ENCODE measurements around the gene SCN5A. TPM values are rescaled to one million over a fixed set of nuclear protein-coding genes. Genes with fewer than 3 reads are reported as not detected.

Gene SCN5A
- total and polyA plus RNA-seq, 4 donors: 1.6 to 2.4 (median 1.9) TPM

DNA sequence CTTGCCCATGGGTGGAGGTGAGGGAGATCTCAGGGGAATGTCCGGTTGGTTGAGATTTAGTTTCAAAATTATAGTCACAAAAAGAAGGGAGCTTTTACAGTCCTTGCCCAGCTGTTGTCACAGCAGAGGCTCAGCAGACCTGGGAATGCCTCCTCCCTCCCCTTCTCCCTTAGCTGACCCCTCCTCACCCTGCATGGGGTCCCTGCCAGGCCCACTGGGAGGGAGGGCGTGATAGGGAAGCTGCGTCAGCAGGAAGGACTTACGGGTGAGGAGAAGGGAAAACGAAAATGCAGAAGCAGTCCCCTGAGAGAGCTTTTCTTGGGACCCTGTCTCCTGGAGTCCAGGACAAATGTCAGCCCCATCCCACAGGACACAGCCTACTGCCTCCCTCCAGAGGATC, 18.9 kb downstream of the SCN5A start:
- WGBS (ENCODE audit: insufficient coverage): 20% methylated on average over 1 of the region's 5 CpGs
- DNase-seq (ENCODE audit: low read depth in 4 of 6, low spot score in 6 of 6): no peak
- H3K9me3 ChIP-seq (ENCODE audit: control insufficient read depth, insufficient read depth, low read length): no peaks in the 10 kb centered on the region

DNA sequence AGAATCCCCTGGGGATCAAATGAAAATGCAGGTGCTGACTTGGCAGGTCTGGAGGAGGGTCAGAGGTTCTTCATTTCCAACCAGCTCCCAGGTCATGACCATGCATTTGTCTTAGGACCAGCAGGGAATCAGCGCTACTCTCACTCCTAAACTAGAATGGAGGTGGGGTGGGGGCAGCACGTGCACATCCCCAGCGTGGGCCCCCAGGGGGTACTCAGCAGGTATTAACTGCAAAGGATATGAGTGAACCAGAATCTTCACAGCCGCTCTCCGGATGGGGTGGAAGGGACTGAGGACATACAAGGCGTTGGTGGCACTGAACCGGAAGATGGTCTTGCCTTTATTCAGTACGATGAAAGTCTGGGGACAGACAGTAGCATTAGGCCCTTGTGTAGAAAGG, 19.4 kb downstream of the SCN5A start:
- H3K27ac ChIP-seq (ENCODE audit: low read depth, low read length): no peak overlapping the region
- no peaks in the 10 kb centered on the region for H3K9me3 ChIP-seq (ENCODE audit: control insufficient read depth, insufficient read depth, low read length)
- no peaks in the 10 kb centered on the region for H3K36me3 ChIP-seq (ENCODE audit: control insufficient read depth, insufficient read depth, low read length)
- H3K4me1 ChIP-seq (ENCODE audit: control insufficient read depth, insufficient read depth, low read length): peaks cover 9% of the 10 kb centered on the region
- no peak overlapping the region for H3K4me3 ChIP-seq (ENCODE audit: low read depth, low read length)
- DNase-seq (ENCODE audit: low read depth in 4 of 6, low spot score in 6 of 6): no peak
- no peaks in the 10 kb centered on the region for H3K27me3 ChIP-seq (ENCODE audit: control insufficient read depth, insufficient read depth, low read length)
- WGBS (ENCODE audit: insufficient coverage): 51% methylated on average over 5 of the region's 8 CpGs

More for the DNA sequence above, 18.9 kb downstream of the SCN5A start:
- H3K27ac ChIP-seq (ENCODE audit: low read depth, low read length): no peak overlapping the region
- peaks cover 9% of the 10 kb centered on the region for H3K4me1 ChIP-seq (ENCODE audit: control insufficient read depth, insufficient read depth, low read length)
- H3K4me3 ChIP-seq (ENCODE audit: low read depth, low read length): no peak overlapping the region
- no peaks in the 10 kb centered on the region for H3K27me3 ChIP-seq (ENCODE audit: control insufficient read depth, insufficient read depth, low read length)
- H3K36me3 ChIP-seq (ENCODE audit: control insufficient read depth, insufficient read depth, low read length): no peaks in the 10 kb centered on the region

DNA sequence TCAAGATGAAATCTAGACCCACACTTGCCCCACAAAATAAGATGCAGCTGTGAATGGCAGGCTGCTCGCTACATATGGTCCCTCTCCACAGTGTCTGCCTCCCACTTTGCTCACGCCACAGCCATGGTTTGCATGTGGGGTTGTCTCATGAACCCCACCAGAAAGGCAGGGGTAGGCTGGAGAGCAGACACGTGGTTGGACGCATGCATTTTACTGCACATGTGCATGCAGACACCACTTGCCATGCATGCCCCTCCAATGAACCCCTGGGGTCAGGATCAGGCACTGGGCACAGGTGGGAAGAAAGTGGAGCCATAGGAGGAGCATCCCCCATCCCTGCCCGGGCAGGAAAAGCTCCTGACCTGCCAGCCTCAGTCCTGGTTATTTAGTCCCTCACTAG, 20.7 kb downstream of the SCN5A start:
- H3K27ac ChIP-seq (ENCODE audit: low read depth, low read length): no peak overlapping the region
- WGBS (ENCODE audit: insufficient coverage): 89% methylated on average over 5 of the region's 5 CpGs
- no peak for DNase-seq (ENCODE audit: low read depth in 4 of 6, low spot score in 6 of 6)
- H3K27me3 ChIP-seq (ENCODE audit: control insufficient read depth, insufficient read depth, low read length): no peaks in the 10 kb centered on the region
- no peaks in the 10 kb centered on the region for H3K9me3 ChIP-seq (ENCODE audit: control insufficient read depth, insufficient read depth, low read length)
- no peak overlapping the region for H3K4me3 ChIP-seq (ENCODE audit: low read depth, low read length)
- H3K36me3 ChIP-seq (ENCODE audit: control insufficient read depth, insufficient read depth, low read length): no peaks in the 10 kb centered on the region
- H3K4me1 ChIP-seq (ENCODE audit: control insufficient read depth, insufficient read depth, low read length): peaks cover 9% of the 10 kb centered on the region

DNA sequence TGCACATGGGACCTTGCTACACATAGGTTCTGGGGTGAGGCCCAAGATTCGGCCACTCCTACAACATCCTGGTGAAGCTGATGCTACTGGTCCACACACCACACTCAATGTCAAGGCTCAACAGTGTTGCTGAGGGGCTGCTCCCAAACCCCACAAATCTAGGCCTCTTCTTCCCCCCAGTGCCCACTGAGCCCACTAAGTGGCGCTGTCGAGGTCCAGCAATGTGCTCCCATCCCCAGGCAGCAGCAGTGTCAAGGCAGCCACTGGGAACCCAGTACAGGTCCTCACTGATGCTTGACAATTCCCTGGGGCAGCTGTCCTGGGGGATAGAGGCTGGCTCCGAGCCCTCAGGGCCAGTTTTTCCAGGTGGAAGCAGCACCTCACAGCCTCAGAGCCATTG, 21.5 kb downstream of the SCN5A start:
- Histone ChIP-seq H3K27ac (ENCODE audit: low read depth, low read length) (no peak overlapping the region), H3K36me3 (ENCODE audit: control insufficient read depth, insufficient read depth, low read length) (no peaks in the 10 kb centered on the region), H3K27me3 (ENCODE audit: control insufficient read depth, insufficient read depth, low read length) (no peaks in the 10 kb centered on the region), H3K4me3 (ENCODE audit: low read depth, low read length) (no peak overlapping the region), H3K9me3 (ENCODE audit: control insufficient read depth, insufficient read depth, low read length) (no peaks in the 10 kb centered on the region), H3K4me1 (ENCODE audit: control insufficient read depth, insufficient read depth, low read length) (peaks cover 15% of the 10 kb centered on the region)
- WGBS (ENCODE audit: insufficient coverage): 44% methylated on average over 4 of the region's 4 CpGs
- DNase-seq (ENCODE audit: low read depth in 4 of 6, low spot score in 6 of 6): no peak

DNA sequence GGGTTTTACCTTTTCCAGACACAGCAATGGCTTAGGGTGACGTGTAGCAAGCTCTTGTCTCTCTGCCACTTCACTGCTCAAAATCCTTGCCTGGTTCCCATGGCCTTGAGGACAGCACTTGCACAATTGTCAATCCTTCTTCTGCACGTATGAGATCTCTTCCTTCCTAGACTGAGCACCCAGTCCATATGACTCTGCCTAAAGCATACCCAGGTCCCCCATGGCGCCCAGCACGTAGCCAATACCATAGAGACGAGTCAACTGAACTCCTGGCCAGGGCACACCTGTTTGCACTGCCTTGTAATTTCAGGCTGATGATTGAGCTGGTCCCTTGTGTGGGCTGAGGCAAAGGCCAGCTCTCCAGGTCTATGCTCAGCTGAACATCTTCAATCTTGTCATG, 23.3 kb downstream of the SCN5A start:
- 83% methylated on average over 5 of the region's 5 CpGs for WGBS (ENCODE audit: insufficient coverage)
- no peaks in the 10 kb centered on the region for H3K27me3 ChIP-seq (ENCODE audit: control insufficient read depth, insufficient read depth, low read length)
- H3K27ac ChIP-seq (ENCODE audit: low read depth, low read length): no peak overlapping the region
- H3K4me3 ChIP-seq (ENCODE audit: low read depth, low read length): no peak overlapping the region
- H3K4me1 ChIP-seq (ENCODE audit: control insufficient read depth, insufficient read depth, low read length): peaks cover 15% of the 10 kb centered on the region
- DNase-seq (ENCODE audit: low read depth in 4 of 6, low spot score in 6 of 6): no peak
- H3K36me3 ChIP-seq (ENCODE audit: control insufficient read depth, insufficient read depth, low read length): no peaks in the 10 kb centered on the region
- no peaks in the 10 kb centered on the region for H3K9me3 ChIP-seq (ENCODE audit: control insufficient read depth, insufficient read depth, low read length)

DNA sequence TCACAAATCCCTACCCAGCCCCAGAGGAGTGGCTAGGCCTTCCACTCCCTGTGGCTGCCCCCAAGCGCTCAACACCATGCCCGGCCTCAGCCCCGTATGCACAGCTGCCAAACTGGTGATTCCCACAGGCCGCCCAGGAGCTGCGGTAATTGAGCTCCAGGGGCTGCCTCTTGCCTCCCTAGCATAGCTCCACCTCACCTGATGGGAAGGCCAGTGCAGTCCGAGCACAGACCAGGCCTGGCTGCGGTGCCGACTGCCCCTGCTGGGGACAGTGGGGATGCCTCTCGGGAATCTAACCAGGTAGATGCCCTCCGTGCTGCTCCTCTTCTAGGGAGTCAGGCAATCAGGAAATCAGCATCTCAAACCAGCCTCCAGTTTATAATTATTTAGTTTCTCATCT, 25.9 kb downstream of the SCN5A start:
- no peaks in the 10 kb centered on the region for H3K27me3 ChIP-seq (ENCODE audit: control insufficient read depth, insufficient read depth, low read length)
- H3K4me3 ChIP-seq (ENCODE audit: low read depth, low read length): no peak overlapping the region
- H3K4me1 ChIP-seq (ENCODE audit: control insufficient read depth, insufficient read depth, low read length): peaks cover 6% of the 10 kb centered on the region
- DNase-seq (ENCODE audit: low read depth in 4 of 6, low spot score in 6 of 6): no peak
- WGBS (ENCODE audit: insufficient coverage): 57% methylated on average over 10 of the region's 10 CpGs
- no peaks in the 10 kb centered on the region for H3K36me3 ChIP-seq (ENCODE audit: control insufficient read depth, insufficient read depth, low read length)
- no peaks in the 10 kb centered on the region for H3K9me3 ChIP-seq (ENCODE audit: control insufficient read depth, insufficient read depth, low read length)
- no peak overlapping the region for H3K27ac ChIP-seq (ENCODE audit: low read depth, low read length)

DNA sequence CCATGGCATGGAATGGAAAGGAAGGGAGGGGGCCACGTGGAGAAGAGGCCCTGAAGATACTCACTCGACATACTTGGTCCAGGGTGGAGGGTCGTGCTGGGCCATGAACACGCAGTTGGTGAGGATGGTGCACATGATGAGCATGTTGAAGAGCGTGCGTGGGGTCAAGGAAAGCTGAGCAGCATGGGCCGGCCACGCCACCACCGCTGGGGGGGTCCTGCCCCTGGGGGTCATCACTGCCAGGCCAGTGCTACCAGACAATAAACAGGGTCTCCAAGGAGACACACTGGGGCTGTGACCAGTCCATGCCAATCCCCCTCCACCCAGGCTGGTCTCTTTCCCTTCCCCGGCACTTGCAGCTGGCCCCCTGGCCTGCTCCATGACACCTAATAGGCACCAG, 27.2 kb downstream of the SCN5A start:
- DNase-seq (ENCODE audit: low read depth in 4 of 6, low spot score in 6 of 6): no peak
- Histone ChIP-seq H3K27me3 (ENCODE audit: control insufficient read depth, insufficient read depth, low read length) (no peaks in the 10 kb centered on the region), H3K4me3 (ENCODE audit: low read depth, low read length) (no peak overlapping the region), H3K27ac (ENCODE audit: low read depth, low read length) (no peak overlapping the region), H3K9me3 (ENCODE audit: control insufficient read depth, insufficient read depth, low read length) (no peaks in the 10 kb centered on the region), H3K4me1 (ENCODE audit: control insufficient read depth, insufficient read depth, low read length) (peaks cover 6% of the 10 kb centered on the region), H3K36me3 (ENCODE audit: control insufficient read depth, insufficient read depth, low read length) (no peaks in the 10 kb centered on the region)
- WGBS (ENCODE audit: insufficient coverage): 92% methylated on average over 10 of the region's 10 CpGs

DNA sequence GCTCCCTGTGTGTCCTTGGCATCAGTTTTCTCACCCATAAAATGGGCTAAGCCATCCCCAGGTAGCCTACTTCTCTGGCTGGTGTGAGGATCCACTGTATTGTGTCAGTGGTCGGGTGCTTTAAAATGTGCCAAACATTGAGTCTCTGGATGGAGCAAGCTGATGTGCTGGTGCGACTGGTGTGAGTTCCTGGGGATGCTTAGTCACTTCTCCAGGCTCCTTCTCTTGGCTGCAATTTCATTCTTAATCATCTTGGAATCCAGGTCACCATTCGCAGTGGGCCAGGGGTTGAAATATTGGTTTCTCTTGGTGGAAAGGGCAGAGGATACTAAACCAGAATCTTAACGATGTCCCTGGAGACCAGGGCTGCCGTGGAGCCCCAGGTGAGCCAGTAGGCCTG, 29.3 kb downstream of the SCN5A start:
- 81% methylated on average over 4 of the region's 5 CpGs for whole genome bisulfite sequencing (ENCODE audit: insufficient coverage)
- no peak for DNase-seq (ENCODE audit: low read depth in 4 of 6, low spot score in 6 of 6)

DNA sequence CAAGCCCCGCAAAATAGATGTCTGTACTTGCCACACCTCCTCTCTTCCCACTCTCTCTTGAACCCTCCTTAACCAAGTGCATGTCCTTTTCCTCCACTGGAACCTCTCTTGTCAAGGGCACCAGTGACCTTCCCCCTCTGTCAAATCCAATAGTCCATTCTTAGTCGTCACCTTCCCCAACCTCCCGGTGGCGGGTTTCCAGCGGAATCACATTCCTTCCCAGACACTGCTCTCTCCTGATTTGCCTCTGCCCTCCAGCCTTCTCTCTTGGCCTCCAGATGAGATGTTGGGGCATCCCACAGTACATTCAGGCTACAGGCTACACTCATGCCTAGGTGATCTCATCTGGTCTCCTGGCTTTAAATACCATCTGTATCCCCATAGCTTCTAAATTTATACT, 31.1 kb downstream of the SCN5A start:
- Histone ChIP-seq H3K36me3 (ENCODE audit: control insufficient read depth, insufficient read depth, low read length) (peaks cover 2% of the 10 kb centered on the region), H3K27me3 (ENCODE audit: control insufficient read depth, insufficient read depth, low read length) (no peaks in the 10 kb centered on the region), H3K4me3 (ENCODE audit: low read depth, low read length) (no peak overlapping the region), H3K27ac (ENCODE audit: low read depth, low read length) (no peak overlapping the region), H3K4me1 (ENCODE audit: control insufficient read depth, insufficient read depth, low read length) (peaks cover 1% of the 10 kb centered on the region), H3K9me3 (ENCODE audit: control insufficient read depth, insufficient read depth, low read length) (no peaks in the 10 kb centered on the region)
- no peak for DNase-seq (ENCODE audit: low read depth in 4 of 6, low spot score in 6 of 6)
- WGBS (ENCODE audit: insufficient coverage): 92% methylated on average over 5 of the region's 5 CpGs

More for the DNA sequence above, 29.3 kb downstream of the SCN5A start:
- peaks cover 6% of the 10 kb centered on the region for H3K4me1 ChIP-seq (ENCODE audit: control insufficient read depth, insufficient read depth, low read length)
- no peaks in the 10 kb centered on the region for H3K36me3 ChIP-seq (ENCODE audit: control insufficient read depth, insufficient read depth, low read length)
- H3K27me3 ChIP-seq (ENCODE audit: control insufficient read depth, insufficient read depth, low read length): no peaks in the 10 kb centered on the region
- H3K9me3 ChIP-seq (ENCODE audit: control insufficient read depth, insufficient read depth, low read length): no peaks in the 10 kb centered on the region
- H3K27ac ChIP-seq (ENCODE audit: low read depth, low read length): no peak overlapping the region
- no peak overlapping the region for H3K4me3 ChIP-seq (ENCODE audit: low read depth, low read length)

DNA sequence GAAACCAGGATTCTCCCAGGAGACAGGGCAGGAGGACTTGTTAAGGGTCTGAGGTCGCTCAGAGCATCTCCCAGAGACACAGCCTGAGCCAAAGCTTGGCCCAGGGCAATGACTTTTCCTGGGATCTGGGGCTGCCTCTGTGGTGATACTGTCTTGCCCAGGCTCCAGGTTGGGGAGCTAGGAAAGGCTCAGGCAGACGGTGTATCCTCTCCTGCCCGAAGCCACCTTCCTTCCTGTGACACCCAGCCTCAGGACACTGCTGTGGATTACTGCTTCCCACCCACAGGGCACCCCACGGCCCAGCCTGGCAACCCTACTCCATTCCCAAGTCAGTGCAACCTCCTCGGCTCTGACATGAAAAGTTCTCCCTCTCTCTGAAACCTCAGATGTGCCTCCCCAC, 31.9 kb downstream of the SCN5A start:
- 82% methylated on average over 5 of the region's 5 CpGs for WGBS (ENCODE audit: insufficient coverage)

More for the DNA sequence above, 31.9 kb downstream of the SCN5A start:
- no peaks in the 10 kb centered on the region for H3K4me1 ChIP-seq (ENCODE audit: control insufficient read depth, insufficient read depth, low read length)
- no peak overlapping the region for H3K27ac ChIP-seq (ENCODE audit: low read depth, low read length)
- peaks cover 2% of the 10 kb centered on the region for H3K36me3 ChIP-seq (ENCODE audit: control insufficient read depth, insufficient read depth, low read length)
- H3K27me3 ChIP-seq (ENCODE audit: control insufficient read depth, insufficient read depth, low read length): no peaks in the 10 kb centered on the region
- no peak overlapping the region for H3K4me3 ChIP-seq (ENCODE audit: low read depth, low read length)
- H3K9me3 ChIP-seq (ENCODE audit: control insufficient read depth, insufficient read depth, low read length): no peaks in the 10 kb centered on the region
- DNase-seq (ENCODE audit: low read depth in 4 of 6, low spot score in 6 of 6): no peak

Data from spinal cord (tissue), 10 donors.